NB4 (cell line): ENCODE measurements around the gene NRIP1.

Experiments
- POLR2A ChIP-seq: IDR thresholded peaks from 2 replicates; pipeline ENCODE4 v1.6.1; 2011; ENCODE audit warnings: mild to moderate bottlenecking; ENCODE audit not compliant: insufficient read length; ENCODE audit errors: extremely low read depth
- TF ChIP-seq, protein P1 (sequence below): IDR thresholded peaks from one replicate; pipeline ENCODE4 v1.5.1; 2012; ENCODE audit warnings: low read depth, low read length
- TF ChIP-seq, protein P2 (sequence below): IDR thresholded peaks from 2 replicates; pipeline ENCODE4 v1.6.1; 2011; ENCODE audit warnings: low read depth, low read length

DNA sequence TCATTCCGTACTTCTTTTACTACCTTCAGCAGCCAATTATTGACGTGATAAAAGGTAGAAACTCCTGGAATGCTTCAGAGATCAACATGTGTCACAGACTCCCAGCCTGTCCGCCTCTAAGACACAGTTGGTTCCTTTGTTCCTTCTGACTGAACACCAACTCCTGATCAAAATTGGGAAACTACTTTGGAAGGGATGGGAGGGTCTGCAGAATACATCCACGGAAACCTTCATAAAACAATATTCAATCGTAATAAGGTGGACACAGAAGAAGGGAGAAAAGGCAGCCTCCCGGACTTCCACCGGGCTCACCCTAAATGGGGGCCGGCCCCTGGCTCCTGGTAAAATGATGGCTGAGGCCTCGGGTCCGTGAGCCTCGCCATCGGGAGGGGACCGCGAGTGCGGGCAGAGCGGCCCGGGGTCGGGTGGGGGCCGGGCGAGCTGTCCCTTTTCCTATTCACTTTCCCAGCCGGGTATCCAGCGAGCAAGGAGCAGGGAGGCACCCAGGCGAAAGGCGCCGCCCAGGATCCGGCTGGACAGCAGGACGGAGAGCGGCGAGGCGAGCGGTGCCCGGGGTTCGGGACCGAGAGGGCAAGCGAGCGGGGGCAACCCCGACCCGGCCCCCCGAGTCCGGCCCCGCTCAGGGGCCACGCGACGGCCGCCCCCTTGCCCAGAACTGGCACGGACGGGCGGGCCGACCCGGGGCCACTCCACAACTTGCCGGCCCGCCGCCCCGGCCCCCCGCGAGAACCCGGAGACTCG is 805 bp downstream of the NRIP1 start:
- TF ChIP-seq, protein P1, sequence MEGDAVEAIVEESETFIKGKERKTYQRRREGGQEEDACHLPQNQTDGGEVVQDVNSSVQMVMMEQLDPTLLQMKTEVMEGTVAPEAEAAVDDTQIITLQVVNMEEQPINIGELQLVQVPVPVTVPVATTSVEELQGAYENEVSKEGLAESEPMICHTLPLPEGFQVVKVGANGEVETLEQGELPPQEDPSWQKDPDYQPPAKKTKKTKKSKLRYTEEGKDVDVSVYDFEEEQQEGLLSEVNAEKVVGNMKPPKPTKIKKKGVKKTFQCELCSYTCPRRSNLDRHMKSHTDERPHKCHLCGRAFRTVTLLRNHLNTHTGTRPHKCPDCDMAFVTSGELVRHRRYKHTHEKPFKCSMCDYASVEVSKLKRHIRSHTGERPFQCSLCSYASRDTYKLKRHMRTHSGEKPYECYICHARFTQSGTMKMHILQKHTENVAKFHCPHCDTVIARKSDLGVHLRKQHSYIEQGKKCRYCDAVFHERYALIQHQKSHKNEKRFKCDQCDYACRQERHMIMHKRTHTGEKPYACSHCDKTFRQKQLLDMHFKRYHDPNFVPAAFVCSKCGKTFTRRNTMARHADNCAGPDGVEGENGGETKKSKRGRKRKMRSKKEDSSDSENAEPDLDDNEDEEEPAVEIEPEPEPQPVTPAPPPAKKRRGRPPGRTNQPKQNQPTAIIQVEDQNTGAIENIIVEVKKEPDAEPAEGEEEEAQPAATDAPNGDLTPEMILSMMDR: no peak
- no peak for TF ChIP-seq POLR2A
- TF ChIP-seq, protein P2, sequence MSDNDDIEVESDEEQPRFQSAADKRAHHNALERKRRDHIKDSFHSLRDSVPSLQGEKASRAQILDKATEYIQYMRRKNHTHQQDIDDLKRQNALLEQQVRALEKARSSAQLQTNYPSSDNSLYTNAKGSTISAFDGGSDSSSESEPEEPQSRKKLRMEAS: no peak
